ENCODE measurements around the gene RPL12. TPM values are rescaled to one million over a fixed set of nuclear protein-coding genes. Genes with fewer than 3 reads are reported as not detected.

The RPL12 gene
- total RNA-seq, 1 experiment from 2014 or later = 855 TPM

GRCh38 chr9:127407492-127407843 is 43.7 kb downstream of the RPL12 start:
- CTCF ChIA-PET = no interaction called here
- Mint-ChIP-seq H3K4me3 (ENCODE audit: low read depth, unreplicated experiment) (no peak overlapping the region), H3K27ac (ENCODE audit: unreplicated experiment) (no peak overlapping the region), H3K9me3 (ENCODE audit: low read depth, unreplicated experiment) (no peaks in the 10 kb centered on the region), H3K36me3 (ENCODE audit: insufficient read depth, unreplicated experiment) (peaks cover 5% of the 10 kb centered on the region), H3K27me3 (ENCODE audit: unreplicated experiment) (no peaks in the 10 kb centered on the region), H3K4me1 (ENCODE audit: low read depth, unreplicated experiment) (no peaks in the 10 kb centered on the region)
- intact Hi-C loops (cut with micrococcal nuclease; ENCODE audit: unreplicated experiment) = no loop called here
- BruUV-seq (replicated peaks) = no TSS peak
- no peak for TF ChIP-seq CTCF (IDR thresholded peaks at IDR 0.05; ENCODE audit: unreplicated experiment)
- DNase-seq = no peak

GRCh38 chr9:127406799-127407491 is 44.3 kb downstream of the RPL12 start:
- Mint-ChIP-seq H3K27ac (ENCODE audit: unreplicated experiment) (no peak overlapping the region), H3K4me1 (ENCODE audit: low read depth, unreplicated experiment) (no peaks in the 10 kb centered on the region), H3K27me3 (ENCODE audit: unreplicated experiment) (no peaks in the 10 kb centered on the region), H3K4me3 (ENCODE audit: low read depth, unreplicated experiment) (no peak overlapping the region), H3K9me3 (ENCODE audit: low read depth, unreplicated experiment) (no peaks in the 10 kb centered on the region), H3K36me3 (ENCODE audit: insufficient read depth, unreplicated experiment) (peaks cover under 1% of the 10 kb centered on the region)
- no TSS peak for BruUV-seq (replicated peaks)
- intact Hi-C loops (cut with micrococcal nuclease; ENCODE audit: unreplicated experiment) = no loop called here
- TF ChIP-seq CTCF (IDR thresholded peaks at IDR 0.05; ENCODE audit: unreplicated experiment) = no peak
- CTCF ChIA-PET = no interaction called here
- DNase-seq = no peak

- Mint-ChIP-seq H3K4me3 (ENCODE audit: low read depth, unreplicated experiment) (no peak overlapping the region), H3K27me3 (ENCODE audit: unreplicated experiment) (no peaks in the 10 kb centered on the region), H3K9me3 (ENCODE audit: low read depth, unreplicated experiment) (no peaks in the 10 kb centered on the region), H3K36me3 (ENCODE audit: insufficient read depth, unreplicated experiment) (no peaks in the 10 kb centered on the region), H3K27ac (ENCODE audit: unreplicated experiment) (no peak overlapping the region), H3K4me1 (ENCODE audit: low read depth, unreplicated experiment) (no peaks in the 10 kb centered on the region)
- BruUV-seq (replicated peaks) = no TSS peak
- no peak for DNase-seq
- intact Hi-C loops (cut with micrococcal nuclease; ENCODE audit: unreplicated experiment) = no loop called here
- no peak for TF ChIP-seq CTCF (IDR thresholded peaks at IDR 0.05; ENCODE audit: unreplicated experiment)
- CTCF ChIA-PET = interaction anchor here (0.6 kb wide), 1 partner anchor 27 kb away, joined by 4 read pairs; no protein-coding TSS in a partner anchor
These were observed 45.7 kb downstream of the RPL12 start for GRCh38 chr9:127405344-127406125.

GRCh38 chr9:127404631-127405030 is 46.6 kb downstream of the RPL12 start:
- Mint-ChIP-seq H3K9me3 (ENCODE audit: low read depth, unreplicated experiment) (no peaks in the 10 kb centered on the region), H3K4me3 (ENCODE audit: low read depth, unreplicated experiment) (no peak overlapping the region), H3K36me3 (ENCODE audit: insufficient read depth, unreplicated experiment) (no peaks in the 10 kb centered on the region), H3K27me3 (ENCODE audit: unreplicated experiment) (no peaks in the 10 kb centered on the region), H3K4me1 (ENCODE audit: low read depth, unreplicated experiment) (no peaks in the 10 kb centered on the region), H3K27ac (ENCODE audit: unreplicated experiment) (no peak overlapping the region)
- no peak for DNase-seq
- no peak for TF ChIP-seq CTCF (IDR thresholded peaks at IDR 0.05; ENCODE audit: unreplicated experiment)
- intact Hi-C loops (cut with micrococcal nuclease; ENCODE audit: unreplicated experiment) = no loop called here
- CTCF ChIA-PET = no interaction called here
- BruUV-seq (replicated peaks) = no TSS peak
